PC-3 (cell line): ENCODE measurements around the gene GPR26.

Experiments
- EZH2 ChIP-seq: fragments of 300-600 bp; sonication (generic); IDR thresholded peaks from one replicate; pipeline ENCODE4 v1.6.1; 2017; ENCODE audit warnings: antibody characterized with exemption, mild to moderate bottlenecking, low read length; ENCODE audit not compliant: unreplicated experiment
- EZH2phosphoT487 ChIP-seq: fragments of 300-600 bp; sonication (generic); IDR thresholded peaks from 2 replicates; pipeline ENCODE4 v1.6.1; 2018; ENCODE audit warnings: mild to moderate bottlenecking, antibody characterized with exemption, low read length, borderline replicate concordance
- TF ChIP-seq, protein P1 (sequence below): fragments of 300-600 bp; sonication (generic); conservative IDR thresholded peaks from 2 replicates; pipeline ENCODE4 v1.5.1; 2017; ENCODE audit warnings: antibody characterized with exemption, low read depth, mild to moderate bottlenecking, low read length

DNA sequence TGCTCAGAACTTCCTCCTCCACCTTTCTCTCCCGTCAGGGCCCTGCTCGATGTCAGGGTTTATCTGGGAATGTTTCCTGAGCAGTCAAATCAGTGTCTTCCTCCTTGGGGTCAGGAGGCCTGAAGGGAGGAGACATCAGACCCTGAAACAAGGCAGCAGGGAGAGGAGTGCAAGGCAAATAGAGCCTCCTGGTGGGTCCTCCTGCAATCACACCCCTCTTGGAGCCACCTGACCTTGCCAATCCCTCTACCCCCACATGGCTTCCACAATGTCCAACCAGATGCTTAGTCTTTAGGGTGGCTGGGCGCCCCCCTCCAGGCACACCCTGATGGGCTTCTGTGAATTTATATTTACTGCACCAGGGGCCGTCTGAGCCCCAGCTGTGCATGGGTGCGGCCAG, 12.2 kb downstream of the GPR26 start:
- TF ChIP-seq, protein P1, sequence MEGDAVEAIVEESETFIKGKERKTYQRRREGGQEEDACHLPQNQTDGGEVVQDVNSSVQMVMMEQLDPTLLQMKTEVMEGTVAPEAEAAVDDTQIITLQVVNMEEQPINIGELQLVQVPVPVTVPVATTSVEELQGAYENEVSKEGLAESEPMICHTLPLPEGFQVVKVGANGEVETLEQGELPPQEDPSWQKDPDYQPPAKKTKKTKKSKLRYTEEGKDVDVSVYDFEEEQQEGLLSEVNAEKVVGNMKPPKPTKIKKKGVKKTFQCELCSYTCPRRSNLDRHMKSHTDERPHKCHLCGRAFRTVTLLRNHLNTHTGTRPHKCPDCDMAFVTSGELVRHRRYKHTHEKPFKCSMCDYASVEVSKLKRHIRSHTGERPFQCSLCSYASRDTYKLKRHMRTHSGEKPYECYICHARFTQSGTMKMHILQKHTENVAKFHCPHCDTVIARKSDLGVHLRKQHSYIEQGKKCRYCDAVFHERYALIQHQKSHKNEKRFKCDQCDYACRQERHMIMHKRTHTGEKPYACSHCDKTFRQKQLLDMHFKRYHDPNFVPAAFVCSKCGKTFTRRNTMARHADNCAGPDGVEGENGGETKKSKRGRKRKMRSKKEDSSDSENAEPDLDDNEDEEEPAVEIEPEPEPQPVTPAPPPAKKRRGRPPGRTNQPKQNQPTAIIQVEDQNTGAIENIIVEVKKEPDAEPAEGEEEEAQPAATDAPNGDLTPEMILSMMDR = 0 out of 2 replicates have a peak, but pooled peaks have one; percentile 9
- TF ChIP-seq EZH2 (no peak), EZH2phosphoT487 (no peak)
